Esophagus muscularis mucosa (tissue), 4 donors: Measurements from ENCODE around the gene SMPDL3B. TPM values are rescaled to one million over a fixed set of nuclear protein-coding genes. Genes with fewer than 3 reads are reported as not detected.
"Not testable (repeated sequence)": the region's sequence is repeated elsewhere in the genome, so short reads cannot be mapped to it uniquely, and the experiment has no call there.

ENCODE experiments used
- DNase-seq: peaks from one replicate; pipeline ENCODE4 v3.0.0-alpha.2; 2017; ENCODE audit errors: extremely low spot score
- H3K27ac ChIP-seq, 4 donors: fragments of 200-600 bp; sonication (generic); replicated peaks in 1 of 4; 1 replicate in 3 of 4; 2 replicates in 1 of 4; pipeline ENCODE4 v1.5.1; 2016 to 2019; ENCODE audit warnings: mild to moderate bottlenecking in 1 of 4
- H3K27me3 ChIP-seq, 4 donors: fragments of 200-600 bp; sonication (generic); one replicate each; pipeline versions ENCODE4 v1.5.1 to v1.6.0; 2016 to 2019
- H3K36me3 ChIP-seq, 4 donors: fragments of 200-600 bp; sonication (generic); one replicate each; pipeline ENCODE4 v1.5.1; 2016 to 2019
- H3K4me1 ChIP-seq, 4 donors: fragments of 200-600 bp; sonication (generic); one replicate each; pipeline ENCODE4 v1.5.1; 2016 to 2019
- H3K4me3 ChIP-seq, 4 donors: fragments of 200-600 bp; sonication (generic); 1 replicate in 2 of 4; 2 replicates in 2 of 4; pipeline ENCODE4 v1.5.1; 2016 to 2019; ENCODE audit warnings: mild to moderate bottlenecking in 4 of 4, moderate library complexity in 1 of 4
- H3K9me3 ChIP-seq, 4 donors: fragments of 200-600 bp; sonication (generic); 1 replicate in 3 of 4; 2 replicates in 1 of 4; pipeline ENCODE4 v1.5.1; 2016 to 2019
- EP300 ChIP-seq: sonication (generic); formaldehyde crosslinking; IDR thresholded peaks from one replicate; pipeline ENCODE4 v1.6.1; 2017; ENCODE audit warnings: antibody characterized with exemption
- POLR2A ChIP-seq: fragments of 450-650 bp; IDR thresholded peaks from one replicate; pipeline ENCODE4 v1.6.1; 2017; ENCODE audit warnings: antibody characterized with exemption, moderate library complexity, mild to moderate bottlenecking, low read depth
- POLR2AphosphoS5 ChIP-seq, 2 donors: sonication (generic); formaldehyde crosslinking; IDR thresholded peaks; one replicate each; pipeline ENCODE4 v1.6.1; 2017; ENCODE audit warnings: antibody characterized with exemption in 2 of 2
- WGBS: methylation state at CpG from one replicate; pipeline ENCODE4 v1.1.5; 2018; 5-methylcytosine and 5-hydroxymethylcytosine counted together
- intact Hi-C: fragments of 100-400 bp; cut with DNase I; formaldehyde crosslinking; loops from one replicate; pipeline ENCODE4 v1.15.1; 2023
- total RNA-seq, 4 donors: library from RNA; depleted of rRNA; stranded (reverse); fragments of >200 nt; gene quantifications; one replicate each; pipeline versions ENCODE4 v1.1.0 to v1.2.1, GENCODE V29; 2016
- TF ChIP-seq, protein P1 (sequence below), 3 experiments: fragments of 200-600 bp in 2 of 3; fragments of 450-650 bp in 1 of 3; sonication (generic) in 2 of 3; IDR thresholded peaks; one replicate each; pipeline ENCODE4 v1.5.1; 2017 to 2019; ENCODE audit warnings: antibody characterized with exemption in 3 of 3, mild to moderate bottlenecking in 2 of 3, moderate library complexity in 1 of 3

The SMPDL3B gene
- total RNA-seq, 4 donors from 2014 or later = 0.23 to 0.58 TPM; not detected in 2

DNA sequence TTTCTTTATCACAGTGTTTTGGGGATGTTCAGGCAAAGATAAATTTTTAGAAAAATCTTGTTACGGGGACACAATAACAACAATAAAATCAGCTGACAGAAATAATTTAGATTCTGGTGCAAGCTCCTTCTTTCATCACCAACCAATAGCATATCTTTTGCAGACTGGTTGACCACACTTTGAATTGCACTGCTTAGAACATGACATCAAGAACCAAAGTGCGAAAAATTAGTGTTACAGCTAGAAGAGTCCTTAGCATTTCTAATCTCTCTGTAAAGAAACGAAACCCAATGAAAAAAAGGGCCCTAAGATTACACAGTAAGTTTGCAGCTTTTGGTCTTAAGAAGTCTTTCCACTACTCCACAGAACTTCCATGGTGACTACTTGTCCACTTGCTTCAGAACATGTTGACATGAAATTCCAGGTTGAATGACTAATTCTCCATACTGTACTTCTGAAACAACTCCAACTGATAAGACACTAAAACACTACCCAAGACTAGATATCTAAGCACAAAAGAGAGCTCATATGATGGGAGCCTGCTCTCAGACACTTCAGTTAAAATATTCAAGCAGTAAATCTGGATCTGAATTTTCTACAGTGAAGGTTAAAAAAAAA is 56.2 kb downstream of the SMPDL3B start:
- H3K4me3 ChIP-seq = no peak overlapping the region
- 97% methylated on average over 3 of the region's 3 CpGs for WGBS
- H3K27ac ChIP-seq = no peak overlapping the region
- H3K36me3 ChIP-seq = peaks cover 22 to 100% (median 74%) of the 10 kb centered on the region in 4 donors
- intact Hi-C loops = no loop called here
- TF ChIP-seq EP300 (no peak), POLR2A (no peak), POLR2AphosphoS5 (IDR thresholded peaks at IDR 0.05) (no peak)
- TF ChIP-seq, protein P1, sequence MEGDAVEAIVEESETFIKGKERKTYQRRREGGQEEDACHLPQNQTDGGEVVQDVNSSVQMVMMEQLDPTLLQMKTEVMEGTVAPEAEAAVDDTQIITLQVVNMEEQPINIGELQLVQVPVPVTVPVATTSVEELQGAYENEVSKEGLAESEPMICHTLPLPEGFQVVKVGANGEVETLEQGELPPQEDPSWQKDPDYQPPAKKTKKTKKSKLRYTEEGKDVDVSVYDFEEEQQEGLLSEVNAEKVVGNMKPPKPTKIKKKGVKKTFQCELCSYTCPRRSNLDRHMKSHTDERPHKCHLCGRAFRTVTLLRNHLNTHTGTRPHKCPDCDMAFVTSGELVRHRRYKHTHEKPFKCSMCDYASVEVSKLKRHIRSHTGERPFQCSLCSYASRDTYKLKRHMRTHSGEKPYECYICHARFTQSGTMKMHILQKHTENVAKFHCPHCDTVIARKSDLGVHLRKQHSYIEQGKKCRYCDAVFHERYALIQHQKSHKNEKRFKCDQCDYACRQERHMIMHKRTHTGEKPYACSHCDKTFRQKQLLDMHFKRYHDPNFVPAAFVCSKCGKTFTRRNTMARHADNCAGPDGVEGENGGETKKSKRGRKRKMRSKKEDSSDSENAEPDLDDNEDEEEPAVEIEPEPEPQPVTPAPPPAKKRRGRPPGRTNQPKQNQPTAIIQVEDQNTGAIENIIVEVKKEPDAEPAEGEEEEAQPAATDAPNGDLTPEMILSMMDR (IDR thresholded peaks at IDR 0.05) = no peak
- no peaks in the 10 kb centered on the region for H3K27me3 ChIP-seq
- H3K4me1 ChIP-seq = peaks cover 0 to 12% (median 0%) of the 10 kb centered on the region in 4 donors
- DNase-seq = no peak
- H3K9me3 ChIP-seq = no peaks in the 10 kb centered on the region

GRCh38 chr1:27992276-27992675 is 57.5 kb downstream of the SMPDL3B start:
- TF ChIP-seq, protein P1 (IDR thresholded peaks at IDR 0.05) = no peak
- TF ChIP-seq EP300 (no peak), POLR2AphosphoS5 (IDR thresholded peaks at IDR 0.05) (peak in 1 of 2 donors; percentile 17), POLR2A (no peak)
- 58% methylated on average over 6 of the region's 6 CpGs for WGBS
- H3K27ac ChIP-seq = no peak overlapping the region
- DNase-seq = no peak
- H3K4me3 ChIP-seq = no peak overlapping the region
- no peaks in the 10 kb centered on the region for H3K27me3 ChIP-seq
- H3K9me3 ChIP-seq = no peaks in the 10 kb centered on the region
- peaks cover 0 to 12% (median 0%) of the 10 kb centered on the region in 4 donors for H3K4me1 ChIP-seq
- peaks cover 31 to 100% (median 74%) of the 10 kb centered on the region in 4 donors for H3K36me3 ChIP-seq
- intact Hi-C loops = no loop called here

DNA sequence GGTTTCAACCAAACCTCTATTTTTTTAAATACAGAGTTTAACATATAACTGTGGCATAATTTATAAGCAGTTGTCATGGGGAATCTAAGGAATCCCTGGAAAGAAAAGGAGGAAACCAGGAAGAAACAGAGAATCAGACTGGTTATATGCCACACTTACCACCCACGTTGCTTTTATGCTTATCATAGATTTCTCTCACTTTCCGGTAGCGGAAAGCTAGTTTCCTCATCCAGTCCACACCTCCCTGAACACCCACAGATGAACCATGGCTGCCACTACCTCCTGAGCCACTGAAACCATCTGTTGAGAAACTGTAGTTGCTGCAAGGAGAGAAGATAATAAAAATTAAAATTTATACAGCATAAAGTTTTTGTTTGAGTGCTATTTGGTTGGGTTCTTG is 58.4 kb downstream of the SMPDL3B start:
- TF ChIP-seq EP300 (no peak), POLR2AphosphoS5 (IDR thresholded peaks at IDR 0.05) (no peak), POLR2A (no peak)
- TF ChIP-seq, protein P1 (IDR thresholded peaks at IDR 0.05) = no peak
- intact Hi-C loops = no loop called here
- H3K27me3 ChIP-seq = no peaks in the 10 kb centered on the region
- peaks cover 35 to 100% (median 74%) of the 10 kb centered on the region in 4 donors for H3K36me3 ChIP-seq
- H3K27ac ChIP-seq = no peak overlapping the region
- no peak for DNase-seq
- H3K9me3 ChIP-seq = no peaks in the 10 kb centered on the region
- no peak overlapping the region for H3K4me3 ChIP-seq
- WGBS = 77% methylated on average over 3 of the region's 3 CpGs
- H3K4me1 ChIP-seq = peaks cover 0 to 12% (median 0%) of the 10 kb centered on the region in 4 donors

DNA sequence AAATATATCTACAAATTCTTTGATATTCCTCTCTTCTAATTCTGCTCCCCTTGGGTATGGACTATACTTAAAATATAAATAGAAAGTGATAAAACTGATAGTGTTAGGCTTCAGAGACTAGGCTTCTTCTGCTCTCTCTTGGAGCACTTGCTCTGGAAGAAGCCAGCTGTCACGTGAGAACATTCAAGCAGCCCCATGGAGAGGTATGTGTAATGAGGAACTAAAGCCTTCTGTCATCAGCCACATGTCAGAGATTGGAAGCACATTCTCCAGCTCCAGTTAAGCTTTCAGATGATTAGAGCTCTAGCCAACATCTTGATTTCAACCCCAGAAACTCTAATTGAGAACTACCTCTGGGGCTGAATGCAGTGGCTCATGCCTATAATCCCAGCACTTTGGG is 59.3 kb downstream of the SMPDL3B start:
- 73% methylated on average over 1 of the region's 1 CpG for WGBS
- H3K36me3 ChIP-seq = peaks cover 35 to 100% (median 74%) of the 10 kb centered on the region in 4 donors
- H3K4me3 ChIP-seq = no peak overlapping the region
- no peaks in the 10 kb centered on the region for H3K9me3 ChIP-seq
- no peak for DNase-seq
- H3K27me3 ChIP-seq = no peaks in the 10 kb centered on the region
- peaks cover 0 to 12% (median 0%) of the 10 kb centered on the region in 4 donors for H3K4me1 ChIP-seq
- H3K27ac ChIP-seq = no peak overlapping the region
- intact Hi-C loops = no loop called here
- no peak for TF ChIP-seq POLR2AphosphoS5 (IDR thresholded peaks at IDR 0.05)
- TF ChIP-seq, protein P1 (IDR thresholded peaks at IDR 0.05) = no peak
- no peak for TF ChIP-seq EP300
- TF ChIP-seq POLR2A = no peak

DNA sequence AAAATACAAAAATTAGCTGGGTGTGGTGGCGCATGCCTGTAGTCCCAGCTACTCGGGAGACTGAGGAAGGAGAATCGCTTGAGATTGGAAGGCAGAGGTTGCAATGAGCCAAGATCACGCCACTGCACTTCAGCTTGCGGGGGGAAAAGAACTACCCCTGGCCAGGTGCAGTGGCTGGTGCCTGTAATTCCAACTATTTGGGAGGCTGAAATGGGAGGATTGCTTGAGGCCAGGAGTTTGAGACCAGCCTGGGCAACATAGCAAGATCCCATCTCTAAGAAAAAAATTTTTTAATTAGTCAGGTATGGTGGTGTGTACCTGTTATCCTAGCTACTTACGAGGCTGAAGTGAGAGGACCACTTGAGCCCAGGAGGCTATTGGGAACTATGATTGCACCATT is 59.7 kb downstream of the SMPDL3B start:
- DNase-seq, H3K27me3 ChIP-seq, H3K9me3 ChIP-seq, intact Hi-C loops, H3K4me3 ChIP-seq, H3K27ac ChIP-seq: not testable (repeated sequence)
- WGBS = 99% methylated on average over 6 of the region's 6 CpGs
- H3K4me1 ChIP-seq = peaks cover 0 to 12% (median 0%) of the 10 kb centered on the region in 4 donors
- peaks cover 35 to 100% (median 74%) of the 10 kb centered on the region in 4 donors for H3K36me3 ChIP-seq
